ENCODE results near the gene LRRN3. TPM values are rescaled to one million over a fixed set of nuclear protein-coding genes. Genes with fewer than 3 reads are reported as not detected.

Gene LRRN3
- total and polyA plus RNA-seq, 10 donors, result 0.10 to 1.7 (median 0.28) TPM; not detected in 1

GRCh38 chr7:111059833-111060232, 31.1 kb upstream of the LRRN3 start:
- no peak for DNase-seq
- Histone ChIP-seq H3K27ac (no peak overlapping the region), H3K4me1 (no peaks in the 10 kb centered on the region), H3K9me3 (peaks cover 2 to 29% (median 19%) of the 10 kb centered on the region in 8 donors), H3K27me3 (replicated peaks in 1 of 7) (no peaks in the 10 kb centered on the region), H3K36me3 (no peaks in the 10 kb centered on the region), H3K4me3 (no peak overlapping the region)
- TF ChIP-seq POLR2A (IDR thresholded peaks at IDR 0.05) (no peak), CTCF (IDR thresholded peaks at IDR 0.05 in 8 of 11, conservative IDR thresholded peaks at IDR 0.05 in 3 of 11) (no peak), POLR2AphosphoS5 (IDR thresholded peaks at IDR 0.05) (no peak)
- intact Hi-C loops (cut with DNase I; ENCODE audit: low total_unique reads), result no loop called here

DNA sequence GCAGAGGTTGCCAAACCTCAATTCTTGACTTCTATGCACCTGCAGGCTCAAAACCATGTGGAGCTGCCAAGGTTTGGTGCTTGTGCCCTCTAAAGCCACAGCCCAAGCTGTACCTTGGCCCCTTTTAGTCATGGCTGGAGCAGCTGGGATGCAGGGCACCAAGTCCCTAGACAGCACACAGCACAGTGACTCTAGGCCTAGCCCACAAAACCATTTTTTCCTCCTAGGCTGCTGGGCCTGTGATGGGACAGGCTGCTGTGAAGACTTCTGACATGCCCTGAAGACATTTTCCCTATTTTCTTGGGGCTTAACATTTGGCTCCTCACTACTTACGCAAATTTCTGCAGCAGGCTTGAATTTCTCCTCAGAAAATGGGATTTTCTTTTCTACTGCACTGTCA, 27.8 kb upstream of the LRRN3 start:
- Histone ChIP-seq H3K4me1 (no peaks in the 10 kb centered on the region), H3K4me3 (no peak overlapping the region), H3K36me3 (no peaks in the 10 kb centered on the region), H3K9me3 (peaks cover 2 to 30% (median 19%) of the 10 kb centered on the region in 8 donors), H3K27me3 (replicated peaks in 1 of 7) (no peaks in the 10 kb centered on the region), H3K27ac (no peak overlapping the region)
- DNase-seq, result no peak
- no peak for TF ChIP-seq POLR2A (IDR thresholded peaks at IDR 0.05)
- no peak for TF ChIP-seq CTCF (IDR thresholded peaks at IDR 0.05 in 8 of 11, conservative IDR thresholded peaks at IDR 0.05 in 3 of 11)
- no peak for TF ChIP-seq POLR2AphosphoS5 (IDR thresholded peaks at IDR 0.05)
- WGBS, 5 donors, result 92 to 100% (median 97%) methylated on average over 1 of the region's 1 CpG
- intact Hi-C loops (cut with DNase I; ENCODE audit: low total_unique reads), result no loop called here

- Histone ChIP-seq H3K4me1 (no peaks in the 10 kb centered on the region), H3K9me3 (peaks cover 2 to 29% (median 19%) of the 10 kb centered on the region in 8 donors), H3K27ac (no peak overlapping the region), H3K4me3 (no peak overlapping the region), H3K27me3 (replicated peaks in 1 of 7) (no peaks in the 10 kb centered on the region), H3K36me3 (no peaks in the 10 kb centered on the region)
- WGBS, 5 donors, result 93 to 99% (median 96%) methylated on average over 4 of the region's 4 CpGs
- DNase-seq, result no peak
- intact Hi-C loops (cut with DNase I; ENCODE audit: low total_unique reads), result no loop called here
- TF ChIP-seq CTCF (IDR thresholded peaks at IDR 0.05 in 8 of 11, conservative IDR thresholded peaks at IDR 0.05 in 3 of 11) (no peak), POLR2A (IDR thresholded peaks at IDR 0.05) (no peak), POLR2AphosphoS5 (IDR thresholded peaks at IDR 0.05) (no peak)
Observed at GRCh38 chr7:111067251-111067650, 23.7 kb upstream of the LRRN3 start.

DNA sequence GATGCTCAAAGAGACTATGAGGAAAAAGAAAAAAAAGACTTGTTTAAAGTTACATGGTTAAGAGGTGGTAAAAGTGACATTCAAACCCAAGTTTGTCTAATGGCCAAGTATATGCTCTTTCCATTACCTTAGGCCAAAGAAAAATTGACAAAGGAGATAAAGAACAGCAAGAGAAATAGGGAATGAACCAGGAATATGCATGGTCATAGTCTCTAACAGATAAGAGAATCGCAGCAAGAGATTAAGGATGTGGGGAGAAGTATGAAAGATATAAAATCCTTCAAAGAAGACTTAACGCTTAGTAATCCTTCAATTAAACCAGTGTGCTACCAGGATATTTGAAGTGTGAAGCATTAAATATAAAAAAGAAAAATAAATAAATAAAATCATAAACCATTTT, 23.2 kb upstream of the LRRN3 start:
- intact Hi-C loops (cut with DNase I; ENCODE audit: low total_unique reads), result no loop called here
- Histone ChIP-seq H3K27me3 (replicated peaks in 1 of 7) (no peaks in the 10 kb centered on the region), H3K4me3 (no peak overlapping the region), H3K9me3 (peaks cover 0 to 25% (median 17%) of the 10 kb centered on the region in 8 donors), H3K36me3 (no peaks in the 10 kb centered on the region), H3K4me1 (no peaks in the 10 kb centered on the region), H3K27ac (no peak overlapping the region)
- DNase-seq, result no peak
- 92 to 97% (median 93%) methylated on average over 2 of the region's 2 CpGs for WGBS, 5 donors
- TF ChIP-seq POLR2AphosphoS5 (IDR thresholded peaks at IDR 0.05) (no peak), CTCF (IDR thresholded peaks at IDR 0.05 in 8 of 11, conservative IDR thresholded peaks at IDR 0.05 in 3 of 11) (no peak), POLR2A (IDR thresholded peaks at IDR 0.05) (no peak)
